K562 (cell line): ENCODE data around the gene FXYD4. TPM values are rescaled to one million over a fixed set of nuclear protein-coding genes. Genes with fewer than 3 reads are reported as not detected.

ENCODE experiments used
- BACH1 ChIP-seq: fragments of 200-800 bp; sonication (Bioruptor generic); IDR thresholded peaks from 2 replicates; pipeline ENCODE4 v1.6.1; 2016; ENCODE audit warnings: missing genetic modification characterization, missing compliant biosample characterization
- FOS ChIP-seq: IDR thresholded peaks from 3 replicates; pipeline ENCODE4 v1.6.1; 2011; ENCODE audit not compliant: insufficient read length; ENCODE audit errors: extremely low read depth
- FOXK2 ChIP-seq, 2 experiments: fragments of 450-650 bp; IDR thresholded peaks in 1 of 2; conservative IDR thresholded peaks in 1 of 2; 2 replicates each; pipeline ENCODE4 v1.6.1; 2016; ENCODE audit warnings: low read depth in 2 of 2, mild to moderate bottlenecking in 1 of 2
- HMG20B ChIP-seq: fragments of 250-450 bp; sonication (Bioruptor Pico); IDR thresholded peaks from 2 replicates; pipeline ENCODE4 v1.5.0; 2021; ENCODE audit warnings: mild to moderate bottlenecking
- JUNB ChIP-seq: fragments of 450-650 bp; formaldehyde crosslinking; conservative IDR thresholded peaks from 2 replicates; pipeline ENCODE4 v1.4.0; 2020; ENCODE audit warnings: mild to moderate bottlenecking
- L3MBTL2 ChIP-seq: fragments of 450-650 bp; IDR thresholded peaks from 2 replicates; pipeline ENCODE4 v1.6.1; 2016; ENCODE audit warnings: mild to moderate bottlenecking, moderate library complexity
- LARP7 ChIP-seq: fragments of 450-650 bp; IDR thresholded peaks from 2 replicates; pipeline ENCODE4 v1.6.1; 2016
- MEIS2 ChIP-seq: fragments of 450-650 bp; IDR thresholded peaks from 2 replicates; pipeline ENCODE4 v1.6.1; 2014; ENCODE audit warnings: mild to moderate bottlenecking; ENCODE audit not compliant: partially characterized antibody
- NCOR1 ChIP-seq: fragments of 450-650 bp; IDR thresholded peaks from 2 replicates; pipeline ENCODE4 v1.6.1; 2016; ENCODE audit warnings: mild to moderate bottlenecking, moderate library complexity
- NR3C1 ChIP-seq: sonication (generic); formaldehyde crosslinking; IDR thresholded peaks from 2 replicates; pipeline ENCODE4 v1.8.1; 2022; ENCODE audit warnings: missing genetic modification reagents
- PHF8 ChIP-seq: fragments of 200-600 bp; sonication (generic); IDR thresholded peaks from 2 replicates; pipeline ENCODE4 v1.6.1; 2012; ENCODE audit warnings: mixed run types, mild to moderate bottlenecking, inconsistent platforms, low read length, moderate library complexity, borderline replicate concordance
- POLR3A ChIP-seq: IDR thresholded peaks from 2 replicates; pipeline ENCODE4 v1.6.1; 2011; ENCODE audit warnings: borderline replicate concordance, mild to moderate bottlenecking, moderate library complexity; ENCODE audit not compliant: insufficient read length, insufficient read depth; ENCODE audit errors: extremely low read depth
- RBFOX2 ChIP-seq: fragments of 200-400 bp; formaldehyde crosslinking; IDR thresholded peaks from 2 replicates; pipeline ENCODE4 v1.6.1; 2017; ENCODE audit warnings: low read depth, mild to moderate bottlenecking, low read length, moderate library complexity
- RBM39 ChIP-seq: fragments of 200-400 bp; formaldehyde crosslinking; optimal IDR thresholded peaks from 2 replicates; pipeline ENCODE3; 2018; ENCODE audit warnings: low read depth, low read length
- RCOR1 ChIP-seq, 2 experiments: IDR thresholded peaks; 2 replicates each; pipeline ENCODE4 v1.6.1; 2012; ENCODE audit warnings: low read depth in 2 of 2, low read length in 2 of 2, borderline replicate concordance in 1 of 2, improper control_type of control experiment in 1 of 2
- SMARCB1 ChIP-seq: IDR thresholded peaks from 2 replicates; pipeline ENCODE4 v1.6.1; 2011; ENCODE audit warnings: improper control_type of control experiment, low read depth; ENCODE audit not compliant: insufficient read length
- SRSF9 ChIP-seq: fragments of 200-400 bp; formaldehyde crosslinking; IDR thresholded peaks from 2 replicates; pipeline ENCODE4 v1.6.1; 2017; ENCODE audit warnings: low read depth, low read length, borderline replicate concordance
- TEAD2 ChIP-seq: fragments of 450-650 bp; IDR thresholded peaks from 2 replicates; pipeline ENCODE4 v1.6.1; 2016; ENCODE audit warnings: missing genetic modification characterization, control low read depth, missing compliant biosample characterization
- THRAP3 ChIP-seq: fragments of 450-650 bp; IDR thresholded peaks from 2 replicates; pipeline ENCODE4 v1.6.1; 2016; ENCODE audit warnings: mild to moderate bottlenecking, inconsistent platforms, borderline replicate concordance
- ZFP36 ChIP-seq: fragments of 150-350 bp; IDR thresholded peaks from 2 replicates; pipeline ENCODE4 v1.6.1; 2018; ENCODE audit warnings: low read length, low read depth; ENCODE audit not compliant: partially characterized antibody
- ZNF140 ChIP-seq: fragments of 250-450 bp; sonication (Bioruptor Pico); IDR thresholded peaks from 2 replicates; pipeline ENCODE4 v1.8.0; 2021; ENCODE audit warnings: moderate library complexity, mild to moderate bottlenecking, inconsistent platforms
- ZNF589 ChIP-seq: fragments of 200-800 bp; sonication (Bioruptor generic); IDR thresholded peaks from 2 replicates; pipeline ENCODE4 v1.6.1; 2016; ENCODE audit warnings: low read depth, missing genetic modification characterization, missing compliant biosample characterization
- ZNF79 ChIP-seq: fragments of 250-450 bp; sonication (Bioruptor Pico); IDR thresholded peaks from 2 replicates; pipeline ENCODE4 v1.4.0; 2020; ENCODE audit warnings: low read depth, mild to moderate bottlenecking, moderate library complexity
- polyA plus RNA-seq, 8 experiments: library from polyadenylated mRNA; depleted of rRNA in 4 of 8; stranded (reverse) in 5 of 8; unstranded in 3 of 8; fragments of >200 nt; fragmentation: Nextera tagmentation in 2 of 8; fragmentation: Illumina TruSeq in 1 of 8; extraction: Ambion mirVana in 2 of 8; extraction: Trizol in 1 of 8; gene quantifications; 2 replicates each; pipeline versions ENCODE4 v1.2.1 to v1.2.3, GENCODE V29; 2011 to 2014; ENCODE audit warnings: inconsistent platforms in 1 of 8, missing spikeins in 1 of 8
- total RNA-seq, 7 experiments: library from RNA; depleted of rRNA in 6 of 7; stranded (reverse); fragments of >200 nt in 6 of 7; fragmentation: Illumina TruSeq in 2 of 7; extraction: Trizol in 2 of 7; gene quantifications; 2 replicates each; pipeline versions ENCODE4 v1.2.1 to v1.2.3, GENCODE V29; 2011 to 2021; ENCODE audit warnings: low replicate concordance in 1 of 7
- TF ChIP-seq, protein P1 (sequence below): sonication (generic); formaldehyde crosslinking; IDR thresholded peaks from 2 replicates; pipeline ENCODE4 v1.8.1; 2023; ENCODE audit warnings: mild to moderate bottlenecking, missing genetic modification reagents
- TF ChIP-seq, protein P2 (sequence below): sonication (generic); formaldehyde crosslinking; IDR thresholded peaks from 2 replicates; pipeline ENCODE4 v1.5.0; 2020; ENCODE audit warnings: missing genetic modification reagents
- TF ChIP-seq, protein P3 (sequence below): sonication (generic); formaldehyde crosslinking; IDR thresholded peaks from 2 replicates; pipeline ENCODE4 v1.8.1; 2023; ENCODE audit warnings: mild to moderate bottlenecking, missing genetic modification reagents

FXYD4 gene
- total and polyA plus RNA-seq, 9 of the 15 experiments (the other 6 are each of a cell fraction or from before 2014, with no cell fraction given) = not detected

DNA sequence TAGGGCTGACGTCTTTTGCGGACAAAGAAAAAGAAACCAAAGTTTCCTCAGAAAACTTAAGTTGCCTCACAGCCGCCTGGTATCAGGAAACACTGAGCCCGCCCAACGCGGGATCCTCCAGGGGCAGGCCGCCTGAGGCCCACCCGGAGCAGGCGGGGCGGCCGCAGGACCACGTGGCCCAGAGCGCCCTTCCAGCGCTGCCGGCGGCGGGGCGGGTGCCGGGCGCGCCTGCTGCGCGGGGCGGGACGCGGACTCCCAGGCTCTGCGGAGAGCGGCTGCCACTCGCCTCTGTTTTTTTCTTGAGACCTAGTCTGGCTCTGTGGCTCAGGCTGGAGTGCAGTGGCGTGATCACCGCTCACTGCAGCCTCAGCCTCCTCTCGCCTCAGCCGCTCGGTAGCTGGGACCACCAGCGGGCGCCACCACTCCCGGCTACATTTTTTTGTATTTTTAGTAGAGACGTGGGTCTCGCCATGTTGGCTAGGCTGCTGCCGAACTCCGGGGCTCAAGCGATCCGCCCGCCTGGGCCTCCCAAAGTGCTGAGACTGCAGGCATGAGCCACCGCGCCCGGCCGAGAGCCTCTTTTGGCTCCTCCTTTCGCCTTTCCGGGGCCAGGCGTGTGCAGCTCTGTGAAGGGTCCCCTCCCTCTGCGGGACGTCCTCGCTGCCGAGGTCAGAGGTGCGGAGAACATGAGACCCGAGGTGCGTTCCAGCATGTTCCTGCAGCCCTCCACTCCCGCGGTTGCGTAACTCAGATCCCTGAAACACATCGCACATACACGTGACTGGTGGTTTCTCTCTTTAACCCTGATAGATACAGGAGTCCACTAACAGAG is 49.1 kb downstream of the FXYD4 start (continued):
- TF ChIP-seq, protein P1, sequence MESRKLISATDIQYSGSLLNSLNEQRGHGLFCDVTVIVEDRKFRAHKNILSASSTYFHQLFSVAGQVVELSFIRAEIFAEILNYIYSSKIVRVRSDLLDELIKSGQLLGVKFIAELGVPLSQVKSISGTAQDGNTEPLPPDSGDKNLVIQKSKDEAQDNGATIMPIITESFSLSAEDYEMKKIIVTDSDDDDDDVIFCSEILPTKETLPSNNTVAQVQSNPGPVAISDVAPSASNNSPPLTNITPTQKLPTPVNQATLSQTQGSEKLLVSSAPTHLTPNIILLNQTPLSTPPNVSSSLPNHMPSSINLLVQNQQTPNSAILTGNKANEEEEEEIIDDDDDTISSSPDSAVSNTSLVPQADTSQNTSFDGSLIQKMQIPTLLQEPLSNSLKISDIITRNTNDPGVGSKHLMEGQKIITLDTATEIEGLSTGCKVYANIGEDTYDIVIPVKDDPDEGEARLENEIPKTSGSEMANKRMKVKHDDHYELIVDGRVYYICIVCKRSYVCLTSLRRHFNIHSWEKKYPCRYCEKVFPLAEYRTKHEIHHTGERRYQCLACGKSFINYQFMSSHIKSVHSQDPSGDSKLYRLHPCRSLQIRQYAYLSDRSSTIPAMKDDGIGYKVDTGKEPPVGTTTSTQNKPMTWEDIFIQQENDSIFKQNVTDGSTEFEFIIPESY (CRISPR knock-in tag) = no peak
- TF ChIP-seq HMG20B (no peak), SRSF9 (no peak), NR3C1 (no peak), LARP7 (no peak), ZNF79 (CRISPR knock-in tag) (no peak), FOXK2 (conservative IDR thresholded peaks at IDR 0.05 in 1 of 2, IDR thresholded peaks at IDR 0.05 in 1 of 2; ENCODE audit: low read depth in 2 of 2) (peak; percentile 35 to 41; a peak in 2 of 4 replicates), PHF8 (peak; percentile 61; the same call in 1 of the 2 replicates), NCOR1 (peak; percentile 44; the same call in 1 of the 2 replicates), L3MBTL2 (peak; percentile 91), JUNB (CRISPR knock-in tag) (no peak), THRAP3 (no peak), ZFP36 (no peak), ZNF140 (no peak), SMARCB1 (no peak), MEIS2 (no peak), RBFOX2 (peak; percentile 92), RCOR1 (IDR thresholded peaks at IDR 0.05; ENCODE audit: borderline replicate concordance in 1 of 2, low read depth in 2 of 2, low read length in 2 of 2) (peak in 1 of 2 experiments; percentile 34; a peak in 1 of 4 replicates), RBM39 (no peak), POLR3A (no peak), ZNF589 (no peak), BACH1 (tag) (no peak), FOS (no peak), TEAD2 (tag) (no peak)
- TF ChIP-seq, protein P2, sequence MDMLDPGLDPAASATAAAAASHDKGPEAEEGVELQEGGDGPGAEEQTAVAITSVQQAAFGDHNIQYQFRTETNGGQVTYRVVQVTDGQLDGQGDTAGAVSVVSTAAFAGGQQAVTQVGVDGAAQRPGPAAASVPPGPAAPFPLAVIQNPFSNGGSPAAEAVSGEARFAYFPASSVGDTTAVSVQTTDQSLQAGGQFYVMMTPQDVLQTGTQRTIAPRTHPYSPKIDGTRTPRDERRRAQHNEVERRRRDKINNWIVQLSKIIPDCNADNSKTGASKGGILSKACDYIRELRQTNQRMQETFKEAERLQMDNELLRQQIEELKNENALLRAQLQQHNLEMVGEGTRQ (CRISPR knock-in tag) = peak; percentile 79
- TF ChIP-seq, protein P3, sequence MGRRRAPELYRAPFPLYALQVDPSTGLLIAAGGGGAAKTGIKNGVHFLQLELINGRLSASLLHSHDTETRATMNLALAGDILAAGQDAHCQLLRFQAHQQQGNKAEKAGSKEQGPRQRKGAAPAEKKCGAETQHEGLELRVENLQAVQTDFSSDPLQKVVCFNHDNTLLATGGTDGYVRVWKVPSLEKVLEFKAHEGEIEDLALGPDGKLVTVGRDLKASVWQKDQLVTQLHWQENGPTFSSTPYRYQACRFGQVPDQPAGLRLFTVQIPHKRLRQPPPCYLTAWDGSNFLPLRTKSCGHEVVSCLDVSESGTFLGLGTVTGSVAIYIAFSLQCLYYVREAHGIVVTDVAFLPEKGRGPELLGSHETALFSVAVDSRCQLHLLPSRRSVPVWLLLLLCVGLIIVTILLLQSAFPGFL (CRISPR knock-in tag) = no peak
